Measurements from ENCODE around the gene RFPL3.

GRCh38 chr22:32404021-32404420, 46.4 kb downstream of the RFPL3 start:
- no peak for TF ChIP-seq REST (IDR thresholded peaks at IDR 0.05; ENCODE audit: borderline replicate concordance)
- no peak for TF ChIP-seq POLR2AphosphoS5 (IDR thresholded peaks at IDR 0.05)
- TF ChIP-seq CTCF (IDR thresholded peaks at IDR 0.05; ENCODE audit: poor library complexity, severe bottlenecking) = no peak
- no peak for TF ChIP-seq SMC3 (conservative IDR thresholded peaks at IDR 0.05; ENCODE audit: poor library complexity)
- no peak for TF ChIP-seq EZH2 (IDR thresholded peaks at IDR 0.05; ENCODE audit: borderline replicate concordance, insufficient read depth, low read length, poor library complexity, severe bottlenecking)
- no peak for TF ChIP-seq TAF1 (IDR thresholded peaks at IDR 0.05; ENCODE audit: low read depth)
- TF ChIP-seq RAD21 (conservative IDR thresholded peaks at IDR 0.05) = no peak
